DND-41 (cell line): ENCODE measurements around the gene BARX1.

ENCODE experiments used
- CTCF ChIP-seq: IDR thresholded peaks from 2 replicates; pipeline ENCODE4 v1.5.1; 2012; ENCODE audit warnings: borderline replicate concordance, low read length, moderate library complexity, mild to moderate bottlenecking; ENCODE audit not compliant: poor library complexity, severe bottlenecking; ENCODE audit errors: extremely low read depth
- EZH2 ChIP-seq: IDR thresholded peaks from 3 replicates; pipeline ENCODE4 v1.6.1; 2012; ENCODE audit warnings: borderline replicate concordance, low read depth, mild to moderate bottlenecking, moderate library complexity, low read length, inconsistent platforms; ENCODE audit not compliant: severe bottlenecking

DNA sequence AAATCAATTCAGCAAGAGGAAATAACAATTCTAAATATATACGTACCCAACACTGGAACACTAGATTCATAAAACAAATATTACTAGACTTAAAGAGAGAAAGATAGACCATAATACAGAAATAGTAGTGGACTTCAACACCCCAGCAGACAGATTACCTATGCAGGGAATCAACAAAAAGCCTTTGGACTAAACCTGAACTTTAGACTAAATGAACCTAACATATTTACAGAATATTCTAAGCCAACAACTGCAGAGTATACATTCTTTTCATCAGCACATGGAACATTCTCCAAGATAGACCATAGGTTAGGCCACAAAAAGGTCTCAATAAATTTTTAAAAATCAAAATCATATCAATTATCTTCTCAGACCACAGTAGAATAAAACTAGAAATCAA is 32.9 kb upstream of the BARX1 start:
- TF ChIP-seq CTCF, result no peak
- no peak for TF ChIP-seq EZH2
